Stimulated activated naive CD8-positive, alpha-beta T cell treated with anti-CD3 and anti-CD28 coated beads, Interleukin-15, amount 100 ng/mL, for 72 hours (primary cell): ENCODE measurements around the gene IGSF8.
A peak's percentile ranks its signal among the peaks of the same experiment; 100 is the strongest.

ENCODE experiments used
- ATAC-seq: fragments of 150-1000 bp; cut with Tn5 transposase; 2 replicates; pipeline ENCODE4 v1.10.0; 2021; ENCODE audit warnings: mild to moderate bottlenecking, moderate library complexity
- DNase-seq, 2 donors: peaks; one replicate each; pipeline ENCODE4 v3.0.0; 2021 to 2022
- H3K27ac Mint-ChIP-seq, 2 donors: one replicate each; pipeline ENCODE4 v1.8.0; 2022; ENCODE audit warnings: mild to moderate bottlenecking in 2 of 2, mixed read lengths in 2 of 2, moderate library complexity in 2 of 2
- H3K27me3 Mint-ChIP-seq: one replicate; pipeline ENCODE4 v1.8.0; 2022; ENCODE audit warnings: mixed read lengths
- H3K4me1 Mint-ChIP-seq: one replicate; pipeline ENCODE4 v1.8.0; 2022; ENCODE audit warnings: mild to moderate bottlenecking, mixed read lengths
- H3K4me3 Mint-ChIP-seq, 2 donors: one replicate each; pipeline ENCODE4 v1.8.0; 2022; ENCODE audit warnings: mild to moderate bottlenecking in 2 of 2, mixed read lengths in 2 of 2, moderate library complexity in 1 of 2
- H3K9me3 Mint-ChIP-seq, 2 donors: one replicate each; pipeline ENCODE4 v1.8.0; 2022; ENCODE audit warnings: mixed read lengths in 2 of 2

Gene IGSF8

GRCh38 chr1:160097911-160098851 is at the start of gene IGSF8:
IGSF8 (minus strand) TSS chr1:160098619; CDS start chr1:160098472, 147 bp downstream.
- Mint-ChIP-seq H3K27ac (peak within 1 kb of the TSS; percentile 91 to 95), H3K4me1 (peaks cover 88% of the 10 kb centered on the region)

GRCh38 chr1:160148121-160148520 is 49.7 kb upstream of the IGSF8 start:
- no peaks in the 10 kb centered on the region for H3K4me1 Mint-ChIP-seq
- H3K27me3 Mint-ChIP-seq: peaks cover 8% of the 10 kb centered on the region
- DNase-seq (no peak), ATAC-seq (no peak)
- H3K9me3 Mint-ChIP-seq: no peaks in the 10 kb centered on the region
- H3K4me3 Mint-ChIP-seq: no peak overlapping the region
- no peak overlapping the region for H3K27ac Mint-ChIP-seq

More at GRCh38 chr1:160097911-160098851, at the start of gene IGSF8:
- Mint-ChIP-seq H3K27me3 (no peaks in the 10 kb centered on the region), H3K9me3 (no peaks in the 10 kb centered on the region), H3K4me3 (peak within 1 kb of the TSS; percentile 92 to 94)
- DNase-seq: peak; percentile 89 to 91
- ATAC-seq: peak; percentile 66

- no peak for DNase-seq
- Mint-ChIP-seq H3K27ac (no peak overlapping the region), H3K9me3 (no peaks in the 10 kb centered on the region), H3K4me3 (no peak overlapping the region), H3K4me1 (no peaks in the 10 kb centered on the region), H3K27me3 (peaks cover 21% of the 10 kb centered on the region)
- no peak for ATAC-seq
Measured at GRCh38 chr1:160146107-160146506, 47.7 kb upstream of the IGSF8 start.

GRCh38 chr1:160144921-160145320 is 46.5 kb upstream of the IGSF8 start:
- DNase-seq (no peak), ATAC-seq (no peak)
- H3K27me3 Mint-ChIP-seq: peaks cover 25% of the 10 kb centered on the region

GRCh38 chr1:160143695-160144094 is 45.3 kb upstream of the IGSF8 start:
- no peaks in the 10 kb centered on the region for H3K4me1 Mint-ChIP-seq
- H3K4me3 Mint-ChIP-seq: no peak overlapping the region
- no peak for DNase-seq
- H3K9me3 Mint-ChIP-seq: no peaks in the 10 kb centered on the region
- H3K27me3 Mint-ChIP-seq: peaks cover 31% of the 10 kb centered on the region
- no peak overlapping the region for H3K27ac Mint-ChIP-seq
- ATAC-seq: no peak

More at GRCh38 chr1:160144921-160145320, 46.5 kb upstream of the IGSF8 start:
- Mint-ChIP-seq H3K4me3 (no peak overlapping the region), H3K4me1 (no peaks in the 10 kb centered on the region), H3K27ac (no peak overlapping the region), H3K9me3 (no peaks in the 10 kb centered on the region)

GRCh38 chr1:160139840-160140239 is 41.4 kb upstream of the IGSF8 start:
- Mint-ChIP-seq H3K27me3 (peaks cover 27% of the 10 kb centered on the region), H3K4me1 (no peaks in the 10 kb centered on the region), H3K27ac (no peak overlapping the region), H3K9me3 (no peaks in the 10 kb centered on the region), H3K4me3 (no peak overlapping the region)
- ATAC-seq (no peak), DNase-seq (no peak)

GRCh38 chr1:160137216-160137862 is 38.9 kb upstream of the IGSF8 start:
- no peak overlapping the region for H3K4me3 Mint-ChIP-seq
- DNase-seq (no peak), ATAC-seq (no peak)
- no peaks in the 10 kb centered on the region for H3K9me3 Mint-ChIP-seq
- no peaks in the 10 kb centered on the region for H3K4me1 Mint-ChIP-seq
- peaks cover 26% of the 10 kb centered on the region for H3K27me3 Mint-ChIP-seq
- no peak overlapping the region for H3K27ac Mint-ChIP-seq

GRCh38 chr1:160136926-160137200 is 38.4 kb upstream of the IGSF8 start:
- no peaks in the 10 kb centered on the region for H3K4me1 Mint-ChIP-seq
- ATAC-seq (no peak), DNase-seq (no peak)
- no peaks in the 10 kb centered on the region for H3K9me3 Mint-ChIP-seq
- H3K4me3 Mint-ChIP-seq: no peak overlapping the region
- H3K27me3 Mint-ChIP-seq: peaks cover 26% of the 10 kb centered on the region
- no peak overlapping the region for H3K27ac Mint-ChIP-seq

GRCh38 chr1:160136121-160136925 is 37.9 kb upstream of the IGSF8 start:
- ATAC-seq (no peak), DNase-seq (no peak)
- H3K27ac Mint-ChIP-seq: no peak overlapping the region
- H3K9me3 Mint-ChIP-seq: no peaks in the 10 kb centered on the region
- peaks cover 28% of the 10 kb centered on the region for H3K27me3 Mint-ChIP-seq
- H3K4me3 Mint-ChIP-seq: no peak overlapping the region
- no peaks in the 10 kb centered on the region for H3K4me1 Mint-ChIP-seq

- no peak overlapping the region for H3K27ac Mint-ChIP-seq
- ATAC-seq (no peak), DNase-seq (no peak)
- H3K27me3 Mint-ChIP-seq: peaks cover 24% of the 10 kb centered on the region
- H3K4me1 Mint-ChIP-seq: no peaks in the 10 kb centered on the region
- H3K9me3 Mint-ChIP-seq: no peaks in the 10 kb centered on the region
- H3K4me3 Mint-ChIP-seq: no peak overlapping the region
Measured at GRCh38 chr1:160134791-160135572, 36.6 kb upstream of the IGSF8 start.

- no peaks in the 10 kb centered on the region for H3K9me3 Mint-ChIP-seq
Measured at GRCh38 chr1:160133990-160134770, 35.8 kb upstream of the IGSF8 start.

GRCh38 chr1:160131803-160132565 is 33.6 kb upstream of the IGSF8 start:
- peaks cover 6% of the 10 kb centered on the region for H3K4me1 Mint-ChIP-seq
- no peak for ATAC-seq

More at GRCh38 chr1:160133990-160134770, 35.8 kb upstream of the IGSF8 start:
- no peak for DNase-seq
- Mint-ChIP-seq H3K27me3 (peaks cover 25% of the 10 kb centered on the region), H3K4me1 (no peaks in the 10 kb centered on the region), H3K4me3 (no peak overlapping the region), H3K27ac (no peak overlapping the region)
- no peak for ATAC-seq

GRCh38 chr1:160130939-160131338 is 32.5 kb upstream of the IGSF8 start:
- H3K27me3 Mint-ChIP-seq: peaks cover 26% of the 10 kb centered on the region
- ATAC-seq (no peak), DNase-seq (no peak)
- no peak overlapping the region for H3K4me3 Mint-ChIP-seq
- no peak overlapping the region for H3K27ac Mint-ChIP-seq
- H3K4me1 Mint-ChIP-seq: peaks cover 6% of the 10 kb centered on the region
- no peaks in the 10 kb centered on the region for H3K9me3 Mint-ChIP-seq

More at GRCh38 chr1:160131803-160132565, 33.6 kb upstream of the IGSF8 start:
- Mint-ChIP-seq H3K27ac (no peak overlapping the region), H3K4me3 (no peak overlapping the region), H3K9me3 (no peaks in the 10 kb centered on the region), H3K27me3 (peaks cover 26% of the 10 kb centered on the region)
- DNase-seq: no peak

- peaks cover 26% of the 10 kb centered on the region for H3K27me3 Mint-ChIP-seq
- peaks cover 6% of the 10 kb centered on the region for H3K4me1 Mint-ChIP-seq
- no peak overlapping the region for H3K4me3 Mint-ChIP-seq
- ATAC-seq: no peak
- no peak overlapping the region for H3K27ac Mint-ChIP-seq
- no peaks in the 10 kb centered on the region for H3K9me3 Mint-ChIP-seq
- no peak for DNase-seq
Measured at GRCh38 chr1:160130486-160130885, 32.1 kb upstream of the IGSF8 start.
